ENCODE data around the gene TGFB2. TPM values are rescaled to one million over a fixed set of nuclear protein-coding genes. Genes with fewer than 3 reads are reported as not detected.

TGFB2 gene
- total and polyA plus RNA-seq, 2 donors (not counting 3 experiments of a cell fraction or from before 2014, with no cell fraction given): 21.2 to 43.5 TPM

- CTCF ChIA-PET: interaction anchor here (1.2 kb wide), 2 partner anchors 17 to 603 kb away, joined by 4 read pairs; no protein-coding TSS in a partner anchor
- peaks cover 44% of the 10 kb centered on the region for H3K4me1 ChIP-seq (ENCODE audit: control insufficient read depth, extremely low read depth, insufficient read depth, low read length)
- H3K9me3 ChIP-seq (replicated peaks; ENCODE audit: control insufficient read depth, insufficient read depth, low read length): no peaks in the 10 kb centered on the region
- H3K9ac ChIP-seq (replicated peaks; ENCODE audit: extremely low read depth, insufficient read depth, low read length): peak overlapping the region; percentile 49
- peak overlapping the region; percentile 39 for H2AFZ ChIP-seq (ENCODE audit: low read depth, low read length)
- no peaks in the 10 kb centered on the region for H3K79me2 ChIP-seq (ENCODE audit: control insufficient read depth, insufficient read depth, low read length)
- BruUV-seq (replicated peaks): no TSS peak
- peak; percentile 91 for FAIRE-seq
- peak overlapping the region; percentile 71 for H3K4me2 ChIP-seq (ENCODE audit: insufficient read depth, low read length)
- no peak overlapping the region for H3K4me3 ChIP-seq (replicated peaks in 1 of 3; ENCODE audit: insufficient read depth in 1 of 3, low read depth in 1 of 3, low read length in 3 of 3)
- DNase-seq (ENCODE audit: low read depth, low spot score): peak; percentile 64
- TF ChIP-seq FOS (IDR thresholded peaks at IDR 0.05; ENCODE audit: borderline replicate concordance, insufficient read depth, low read length) (peak; percentile 91), JUN (IDR thresholded peaks at IDR 0.05; ENCODE audit: borderline replicate concordance, insufficient read depth, insufficient read length, low read depth) (peak; percentile 53), MYC (IDR thresholded peaks at IDR 0.05; ENCODE audit: low read depth, low read length) (no peak), POLR2AphosphoS5 (IDR thresholded peaks at IDR 0.05; ENCODE audit: insufficient read depth, low read depth, low read length) (peak; percentile 31), EZH2 (IDR thresholded peaks at IDR 0.05; ENCODE audit: borderline replicate concordance, low read depth, low read length, severe bottlenecking) (no peak), GATA2 (IDR thresholded peaks at IDR 0.05; ENCODE audit: insufficient read depth, insufficient read length, low read depth, low read length) (peak; percentile 16)
- H3K36me3 ChIP-seq (ENCODE audit: control insufficient read depth in 2 of 2, extremely low read depth in 1 of 2, insufficient read depth in 2 of 2, low read length in 2 of 2): no peaks in the 10 kb centered on the region
- no peaks in the 10 kb centered on the region for H3K9me1 ChIP-seq (replicated peaks; ENCODE audit: control insufficient read depth, extremely low read depth, insufficient read depth, low read length)
- dilution Hi-C loops (cut with MboI; ENCODE audit: extremely low pct_ligation_motif_present, low sequenced_read_pairs): no loop called here
- POLR2A ChIA-PET: no interaction called here
- peak overlapping the region; percentile 71 for H3K27ac ChIP-seq (ENCODE audit: insufficient read depth, low read depth, low read length)
- intact Hi-C loops (cut with micrococcal nuclease): loop anchor here (1.0 to 5.0 kb wide), 2 partner anchors 10 to 604 kb away; no protein-coding TSS in a partner anchor
- no peaks in the 10 kb centered on the region for H3K27me3 ChIP-seq (ENCODE audit: control insufficient read depth in 2 of 2, insufficient read depth in 2 of 2, low read length in 2 of 2)
- H4K20me1 ChIP-seq (replicated peaks; ENCODE audit: control insufficient read depth, extremely low read depth, insufficient read depth, low read length): no peaks in the 10 kb centered on the region
These were observed 118.3 kb downstream of the TGFB2 start for GRCh38 chr1:218463194-218464156.
